HG03064 (cell line): ENCODE data around the gene DYNC1LI2.
A peak's percentile ranks its signal among the peaks of the same experiment; 100 is the strongest.
"Not testable (repeated sequence)": the region's sequence is repeated elsewhere in the genome, so short reads cannot be mapped to it uniquely, and the experiment has no call there.

Experiments used
- ATAC-seq: cut with Tn5 transposase; IDR thresholded peaks from one replicate; pipeline ENCODE4 v1.9.1; 2021; ENCODE audit warnings: low read depth; ENCODE audit not compliant: unreplicated experiment

DYNC1LI2 gene

GRCh38 chr16:66698046-66698445 lies 53.4 kb downstream of the DYNC1LI2 start:
- ATAC-seq, result no peak

GRCh38 chr16:66696669-66697630 lies 54.5 kb downstream of the DYNC1LI2 start, which contains the start of gene CMTM4:
CMTM4 (minus strand) TSS chr16:66696743; CDS start chr16:66696525, 218 bp downstream.
- peak; percentile 85 for ATAC-seq

GRCh38 chr16:66695935-66696668 lies 55.3 kb downstream of the DYNC1LI2 start:
- ATAC-seq, result peak; percentile 9

- ATAC-seq, result no peak
Observed at GRCh38 chr16:66695471-66695934, 55.9 kb downstream of the DYNC1LI2 start.

- ATAC-seq, result no peak
Observed at GRCh38 chr16:66693149-66693548, 58.3 kb downstream of the DYNC1LI2 start.

GRCh38 chr16:66692341-66692740 lies 59.1 kb downstream of the DYNC1LI2 start:
- ATAC-seq, result no peak

- ATAC-seq, result no peak
Observed at GRCh38 chr16:66691234-66691633, 60.2 kb downstream of the DYNC1LI2 start.

GRCh38 chr16:66690106-66690847 lies 61.1 kb downstream of the DYNC1LI2 start:
- ATAC-seq, result no peak

- no peak for ATAC-seq
Observed at GRCh38 chr16:66689282-66689681, 62.1 kb downstream of the DYNC1LI2 start.

- no peak for ATAC-seq
Observed at GRCh38 chr16:66687906-66688625, 63.3 kb downstream of the DYNC1LI2 start.

- not testable (repeated sequence) for ATAC-seq
Observed at GRCh38 chr16:66685501-66686115, 65.8 kb downstream of the DYNC1LI2 start.

GRCh38 chr16:66682271-66682670 lies 69.1 kb downstream of the DYNC1LI2 start:
- no peak for ATAC-seq

GRCh38 chr16:66681676-66682075 lies 69.7 kb downstream of the DYNC1LI2 start:
- ATAC-seq, result no peak

GRCh38 chr16:66678337-66678736 lies 73.1 kb downstream of the DYNC1LI2 start:
- no peak for ATAC-seq

- no peak for ATAC-seq
Observed at GRCh38 chr16:66677836-66678235, 73.6 kb downstream of the DYNC1LI2 start.

- ATAC-seq, result no peak
Observed at GRCh38 chr16:66677179-66677578, 74.2 kb downstream of the DYNC1LI2 start.

- ATAC-seq, result no peak
Observed at GRCh38 chr16:66676599-66676998, 74.8 kb downstream of the DYNC1LI2 start.

- no peak for ATAC-seq
Observed at GRCh38 chr16:66673691-66674090, 77.7 kb downstream of the DYNC1LI2 start.
